ENCODE results near the gene MARCHF10. TPM values are rescaled to one million over a fixed set of nuclear protein-coding genes. Genes with fewer than 3 reads are reported as not detected.

The MARCHF10 gene
- total RNA-seq, 4 donors from 2014 or later = under 0.01 to 0.41 (median 0.18) TPM; not detected in 1

- no peak for TF ChIP-seq CTCF (IDR thresholded peaks at IDR 0.05)
- Histone ChIP-seq H3K27ac (no peak overlapping the region), H3K27me3 (no peaks in the 10 kb centered on the region), H3K4me1 (no peaks in the 10 kb centered on the region), H3K4me3 (no peak overlapping the region), H3K9me3 (peaks cover 0 to 4% of the 10 kb centered on the region in 2 donors), H3K36me3 (no peaks in the 10 kb centered on the region)
- intact Hi-C loops (cut with DNase I; ENCODE audit: low total_unique reads) = no loop called here
- no peak for DNase-seq
Observed at GRCh38 chr17:62663304-62663703, 144.8 kb downstream of the MARCHF10 start.

DNA sequence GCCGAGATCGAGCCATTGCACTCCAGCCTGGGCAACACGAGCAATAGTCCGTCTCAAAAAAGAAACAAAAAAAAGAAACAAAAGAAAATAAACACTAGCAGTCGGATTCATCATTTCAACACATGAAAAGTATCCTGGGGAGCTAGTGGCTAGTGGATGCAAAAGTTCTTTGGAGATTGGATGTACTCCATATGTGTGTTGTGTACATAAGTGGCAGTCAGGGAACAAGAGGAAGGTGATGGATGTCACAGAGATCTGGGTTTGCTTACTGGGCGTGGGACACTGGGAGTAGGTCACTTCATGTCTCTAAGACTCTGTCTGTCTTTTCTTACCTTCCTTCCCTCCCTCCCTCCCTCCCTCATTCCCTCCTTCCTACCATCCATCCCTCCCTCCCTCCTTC lies 145.3 kb downstream of the MARCHF10 start:
- Histone ChIP-seq H3K36me3 (no peaks in the 10 kb centered on the region), H3K27ac (no peak overlapping the region), H3K9me3 (peaks cover 0 to 4% of the 10 kb centered on the region in 2 donors), H3K4me1 (no peaks in the 10 kb centered on the region), H3K27me3 (no peaks in the 10 kb centered on the region), H3K4me3 (no peak overlapping the region)
- no peak for TF ChIP-seq POLR2A (IDR thresholded peaks at IDR 0.05)
- TF ChIP-seq CTCF (IDR thresholded peaks at IDR 0.05) = no peak
- intact Hi-C loops (cut with DNase I; ENCODE audit: low total_unique reads) = no loop called here
- DNase-seq = no peak

DNA sequence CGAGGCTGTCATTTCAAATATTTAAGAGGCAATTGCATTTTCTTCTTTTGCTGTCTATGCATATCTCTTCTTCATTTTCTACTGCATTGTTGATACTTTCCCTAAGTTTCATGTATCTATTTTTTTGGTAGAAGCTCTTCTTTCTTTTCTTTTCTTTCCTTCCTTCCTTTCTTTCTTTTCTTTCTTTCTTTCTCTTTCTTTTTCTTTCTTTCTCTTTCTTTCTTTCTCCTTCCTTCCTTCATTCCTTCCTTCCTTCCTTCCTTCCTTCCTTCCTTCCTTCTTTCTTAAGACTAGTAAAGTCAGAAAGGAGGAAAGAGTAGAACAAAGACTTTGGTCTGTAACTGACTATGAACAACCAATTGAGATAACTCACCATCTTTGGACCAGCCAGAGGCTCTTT lies 146.8 kb downstream of the MARCHF10 start:
- H3K4me3 ChIP-seq = no peak overlapping the region
- H3K9me3 ChIP-seq = peaks cover 0 to 4% of the 10 kb centered on the region in 2 donors
- no peaks in the 10 kb centered on the region for H3K36me3 ChIP-seq
- no peak for TF ChIP-seq CTCF (IDR thresholded peaks at IDR 0.05)
- no peak for TF ChIP-seq POLR2A (IDR thresholded peaks at IDR 0.05)
- H3K27ac ChIP-seq = no peak overlapping the region
- no peak for DNase-seq
- intact Hi-C loops (cut with DNase I; ENCODE audit: low total_unique reads) = no loop called here
- no peaks in the 10 kb centered on the region for H3K27me3 ChIP-seq
- H3K4me1 ChIP-seq = peaks cover 0 to 5% of the 10 kb centered on the region in 2 donors

GRCh38 chr17:62660629-62661118 lies 147.4 kb downstream of the MARCHF10 start:
- no peaks in the 10 kb centered on the region for H3K27me3 ChIP-seq
- intact Hi-C loops (cut with DNase I; ENCODE audit: low total_unique reads) = no loop called here
- peaks cover 0 to 4% of the 10 kb centered on the region in 2 donors for H3K9me3 ChIP-seq
- peaks cover 0 to 5% of the 10 kb centered on the region in 2 donors for H3K4me1 ChIP-seq
- TF ChIP-seq POLR2A (IDR thresholded peaks at IDR 0.05) (no peak), CTCF (IDR thresholded peaks at IDR 0.05) (no peak)
- no peak overlapping the region for H3K4me3 ChIP-seq
- H3K27ac ChIP-seq = no peak overlapping the region
- H3K36me3 ChIP-seq = no peaks in the 10 kb centered on the region
- no peak for DNase-seq

DNA sequence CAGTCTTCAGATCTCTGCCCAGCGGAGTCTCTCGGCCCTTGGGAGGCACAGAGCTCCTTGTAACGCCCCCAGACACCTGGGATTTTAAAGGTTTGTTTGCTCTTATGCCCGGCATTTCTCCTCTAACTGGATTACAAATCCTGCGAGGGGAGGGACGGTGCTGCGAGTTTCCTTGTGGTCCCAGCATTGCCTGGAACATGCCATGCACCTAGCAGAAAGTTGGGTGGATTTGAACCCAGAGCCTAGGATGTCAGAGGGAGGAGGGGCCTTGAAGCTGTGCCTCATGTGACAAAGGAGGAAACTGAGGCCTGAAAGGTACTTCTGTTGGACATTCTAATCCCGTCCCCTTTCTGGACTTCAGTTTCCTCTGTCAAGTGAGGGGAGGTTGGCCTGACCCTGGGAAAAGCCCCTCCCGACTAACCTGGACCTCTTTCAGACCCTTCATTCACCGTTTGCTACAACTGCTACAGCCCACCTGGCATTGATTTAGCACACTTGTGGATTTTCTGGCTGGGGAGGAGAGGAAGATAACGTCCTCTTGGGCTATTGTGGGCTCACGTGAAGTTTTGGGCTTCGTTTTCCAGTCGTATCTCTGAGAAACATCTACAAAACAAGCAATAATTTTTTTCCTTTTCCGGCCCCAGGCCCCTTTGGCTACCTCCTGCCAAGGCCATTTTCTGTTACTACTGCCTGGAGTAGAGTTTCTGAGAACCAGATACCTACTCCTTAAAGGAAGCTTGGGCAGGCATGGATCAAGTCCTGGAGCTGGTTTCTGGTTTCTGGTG lies 149.8 kb downstream of the MARCHF10 start:
- H3K4me1 ChIP-seq = peaks cover 0 to 16% of the 10 kb centered on the region in 2 donors
- no peak for DNase-seq
- no peak overlapping the region for H3K4me3 ChIP-seq
- H3K36me3 ChIP-seq = no peaks in the 10 kb centered on the region
- intact Hi-C loops (cut with DNase I; ENCODE audit: low total_unique reads) = no loop called here
- H3K27ac ChIP-seq = peak overlapping the region; percentile 20 to 60
- no peaks in the 10 kb centered on the region for H3K27me3 ChIP-seq
- H3K9me3 ChIP-seq = peaks cover 0 to 4% of the 10 kb centered on the region in 2 donors
- TF ChIP-seq POLR2A (IDR thresholded peaks at IDR 0.05) (no peak), CTCF (IDR thresholded peaks at IDR 0.05) (no peak)
